SK-N-SH (cell line): ENCODE data around the gene RAPGEF4. TPM values are rescaled to one million over a fixed set of nuclear protein-coding genes. Genes with fewer than 3 reads are reported as not detected.

Source experiments
- CTCF ChIA-PET: fragments of 300-600, 350-600 bp; formaldehyde crosslinking; extraction: SDS; loops from one replicate; lab custom pipeline; 2021; lab: Yijun Ruan, JAX
- POLR2A ChIA-PET: fragments of 350-600 bp; sonication (Branson Sonifier 250); formaldehyde crosslinking; extraction: SDS; loops from one replicate; lab custom pipeline; 2020; ENCODE audit warnings: antibody characterized with exemption, inconsistent platforms; lab: Yijun Ruan, JAX
- DNase-seq: peaks from one replicate; pipeline ENCODE4 v3.0.0; 2012
- H2AFZ ChIP-seq: fragments of 200-600 bp; sonication (generic); 2 replicates; pipeline ENCODE4 v1.8.1; 2016; ENCODE audit warnings: antibody characterized with exemption, mild to moderate bottlenecking, low read depth
- H3F3A ChIP-seq: fragments of 200-600 bp; sonication (generic); replicated peaks from 2 replicates; pipeline ENCODE3; 2016; ENCODE audit warnings: antibody characterized with exemption, mild to moderate bottlenecking; ENCODE audit not compliant: insufficient read depth
- H3K27ac ChIP-seq, 2 experiments: fragments of 200-500 bp in 1 of 2; fragments of 200-600 bp in 1 of 2; sonication (Bioruptor generic) in 1 of 2; sonication (generic), shearing (Covaris generic) in 1 of 2; 2 replicates each; pipeline versions ENCODE4 v1.5.1 to v1.6.1; 2014 to 2016; ENCODE audit warnings: low read depth in 2 of 2, inconsistent platforms in 1 of 2, low read length in 1 of 2, mild to moderate bottlenecking in 1 of 2, mixed read lengths in 1 of 2
- H3K27me3 ChIP-seq: fragments of 200-600 bp; sonication (generic), shearing (Covaris generic); 2 replicates; pipeline ENCODE4 v1.6.1; 2016; ENCODE audit warnings: mixed run types; ENCODE audit not compliant: insufficient read depth
- H3K36me3 ChIP-seq, 2 experiments: fragments of 200-500 bp in 1 of 2; fragments of 200-600 bp in 1 of 2; sonication (Bioruptor generic) in 1 of 2; sonication (generic) in 1 of 2; replicated peaks in 1 of 2; 2 replicates each; pipeline versions ENCODE3 to v1.5.1; 2014 to 2016; ENCODE audit warnings: low read length in 1 of 2, mild to moderate bottlenecking in 1 of 2; ENCODE audit not compliant: insufficient read depth in 2 of 2, control insufficient read depth in 1 of 2
- H3K4me1 ChIP-seq, 2 experiments: fragments of 200-500 bp in 1 of 2; fragments of 200-600 bp in 1 of 2; sonication (Bioruptor generic) in 1 of 2; sonication (generic), shearing (Covaris generic) in 1 of 2; 2 replicates each; pipeline versions ENCODE4 v1.5.1 to v1.6.1; 2014 to 2016; ENCODE audit warnings: low read depth in 1 of 2, low read length in 1 of 2, mixed run types in 1 of 2; ENCODE audit not compliant: insufficient read depth in 2 of 2, control insufficient read depth in 1 of 2
- H3K4me2 ChIP-seq: fragments of 200-600 bp; sonication (generic), shearing (Covaris generic); 2 replicates; pipeline ENCODE4 v1.6.1; 2017; ENCODE audit warnings: mixed run types
- H3K4me3 ChIP-seq, 2 experiments: fragments of 200-500 bp in 1 of 2; fragments of 200-600 bp in 1 of 2; sonication (Bioruptor generic) in 1 of 2; sonication (generic), shearing (Covaris generic) in 1 of 2; 2 replicates each; pipeline versions ENCODE4 v1.5.1 to v1.8.1; 2014 to 2016; ENCODE audit warnings: low read depth in 2 of 2, inconsistent platforms in 1 of 2, low read length in 1 of 2, mild to moderate bottlenecking in 1 of 2, mixed read lengths in 1 of 2, moderate library complexity in 1 of 2
- H3K79me2 ChIP-seq: fragments of 200-600 bp; sonication (generic); 2 replicates; pipeline ENCODE4 v1.8.1; 2017; ENCODE audit warnings: mild to moderate bottlenecking; ENCODE audit not compliant: insufficient read depth
- H3K9ac ChIP-seq: fragments of 200-600 bp; sonication (generic); 2 replicates; pipeline ENCODE4 v1.6.1; 2017; ENCODE audit warnings: mixed run types
- H3K9me2 ChIP-seq: fragments of 200-600 bp; sonication (generic); 2 replicates; pipeline ENCODE4 v1.6.1; 2017; ENCODE audit warnings: mixed run types
- H3K9me3 ChIP-seq: fragments of 200-600 bp; sonication (generic); 2 replicates; pipeline ENCODE4 v1.6.1; 2017; ENCODE audit warnings: mixed run types, mild to moderate bottlenecking, moderate library complexity
- H4K20me1 ChIP-seq: fragments of 200-600 bp; sonication (generic); 2 replicates; pipeline ENCODE4 v1.6.1; 2017; ENCODE audit warnings: mild to moderate bottlenecking, mixed run types; ENCODE audit not compliant: insufficient read depth
- CHD2 ChIP-seq: fragments of 150-350 bp; IDR thresholded peaks from 2 replicates; pipeline ENCODE4 v1.6.1; 2018; ENCODE audit warnings: low read length; ENCODE audit not compliant: partially characterized antibody
- CTCF ChIP-seq: fragments of 200-600 bp; sonication (generic); IDR thresholded peaks from 2 replicates; pipeline ENCODE4 v1.6.1; 2017; ENCODE audit warnings: antibody characterized with exemption, mild to moderate bottlenecking, moderate library complexity
- ELF1 ChIP-seq: IDR thresholded peaks from 2 replicates; pipeline ENCODE4 v1.4.0; 2012
- FOXM1 ChIP-seq: IDR thresholded peaks from 2 replicates; pipeline ENCODE4 v1.4.0; 2012; ENCODE audit warnings: low read depth, mild to moderate bottlenecking
- GABPA ChIP-seq: IDR thresholded peaks from 2 replicates; pipeline ENCODE4 v1.4.0; 2012; ENCODE audit warnings: low read depth, mild to moderate bottlenecking
- MEF2A ChIP-seq: IDR thresholded peaks from 2 replicates; pipeline ENCODE4 v1.4.0; 2012; ENCODE audit warnings: low read depth, borderline replicate concordance
- MXI1 ChIP-seq: IDR thresholded peaks from 2 replicates; pipeline ENCODE4 v1.6.1; 2012; ENCODE audit warnings: mild to moderate bottlenecking, low read depth, low read length, improper control_type of control experiment
- NFIC ChIP-seq: IDR thresholded peaks from 2 replicates; pipeline ENCODE4 v1.4.0; 2012; ENCODE audit warnings: borderline replicate concordance
- NRF1 ChIP-seq: IDR thresholded peaks from 2 replicates; pipeline ENCODE4 v1.6.1; 2012; ENCODE audit warnings: low read depth, mild to moderate bottlenecking, low read length
- PBX3 ChIP-seq: IDR thresholded peaks from 2 replicates; pipeline ENCODE4; 2012
- POLR2AphosphoS5 ChIP-seq: IDR thresholded peaks from 2 replicates; pipeline ENCODE4 v1.6.1; 2012; ENCODE audit warnings: low read depth, low read length
- RAD21 ChIP-seq: IDR thresholded peaks from 2 replicates; pipeline ENCODE4 v1.6.1; 2012; ENCODE audit warnings: mild to moderate bottlenecking, low read length
- RCOR1 ChIP-seq: fragments of 150-350 bp; IDR thresholded peaks from 2 replicates; pipeline ENCODE4 v1.6.1; 2017; ENCODE audit warnings: antibody characterized with exemption, low read length
- RFX5 ChIP-seq: IDR thresholded peaks from 2 replicates; pipeline ENCODE4 v1.6.1; 2012; ENCODE audit warnings: mild to moderate bottlenecking, improper control_type of control experiment, low read length
- TCF12 ChIP-seq: IDR thresholded peaks from 2 replicates; pipeline ENCODE4 v1.4.0; 2012
- WGBS: methylation state at CpG from one replicate; pipeline ENCODE4 v1.1.6; 2017; ENCODE audit warnings: low lambda C conversion rate; 5-methylcytosine and 5-hydroxymethylcytosine counted together
- polyA plus RNA-seq, 3 experiments: library from polyadenylated mRNA; depleted of rRNA; stranded (reverse); fragments of >200 nt; gene quantifications; 2 replicates each; pipeline ENCODE4 v1.2.3, GENCODE V29; 2012
- TF ChIP-seq, protein P1 (sequence below): IDR thresholded peaks from 2 replicates; pipeline ENCODE4 v1.6.1; 2012; ENCODE audit warnings: mild to moderate bottlenecking, low read depth, low read length, moderate library complexity
- TF ChIP-seq, protein P2 (sequence below): IDR thresholded peaks from 2 replicates; pipeline ENCODE4 v1.4.0; 2012; ENCODE audit warnings: low read depth, borderline replicate concordance

Gene RAPGEF4
- polyA plus RNA-seq, 1 of the 3 experiments (the other 2 are of a cell fraction): 0.30 TPM

DNA sequence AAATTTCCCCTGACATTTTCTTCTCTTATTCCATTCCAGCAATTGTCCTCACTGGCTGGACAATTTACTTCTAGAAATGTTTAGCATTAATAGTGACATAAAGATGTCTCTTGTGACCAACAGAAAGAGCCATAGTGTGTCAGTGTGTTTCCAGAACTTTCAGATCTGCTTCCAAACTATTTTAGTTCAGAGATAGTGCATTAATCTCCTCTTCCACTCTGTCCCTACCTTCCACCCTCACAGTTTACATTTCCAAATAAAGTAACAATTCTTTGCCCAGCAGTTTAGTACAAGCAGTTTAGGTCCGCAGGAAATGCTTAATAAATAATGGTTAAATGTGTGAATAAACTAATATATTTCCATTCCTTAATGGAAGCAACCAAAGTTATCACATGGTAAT is 24.5 kb upstream of the RAPGEF4 start:
- H3K9me3 ChIP-seq: no peaks in the 10 kb centered on the region
- no peaks in the 10 kb centered on the region for H3K36me3 ChIP-seq
- peaks cover 0 to 4% of the 10 kb centered on the region in 2 experiments; a peak in 2 of 4 replicates for H3K4me1 ChIP-seq
- H3K79me2 ChIP-seq: no peaks in the 10 kb centered on the region
- H3F3A ChIP-seq: peaks cover 13% of the 10 kb centered on the region
- peak overlapping the region in 1 of 2 experiments; percentile 55; a peak in 1 of 4 replicates for H3K27ac ChIP-seq
- CTCF ChIA-PET: interaction anchor here (0.6 to 3.6 kb wide), 41 partner anchors 9 to 604 kb away, joined by 3 to 50 read pairs (median 5); partner anchors contain the start of gene RAPGEF4
- no peaks in the 10 kb centered on the region for H3K9me2 ChIP-seq
- no peak overlapping the region for H3K4me3 ChIP-seq
- no peaks in the 10 kb centered on the region for H3K27me3 ChIP-seq
- H4K20me1 ChIP-seq: no peaks in the 10 kb centered on the region
- H3K9ac ChIP-seq: no peak overlapping the region
- WGBS: 18% methylated on average over 1 of the region's 1 CpG
- peak overlapping the region; percentile 24; the same call in 1 of the 2 replicates for H3K4me2 ChIP-seq
- DNase-seq: no peak
- TF ChIP-seq FOXM1 (no peak), MEF2A (no peak), RFX5 (no peak), CTCF (no peak)
- POLR2A ChIA-PET: no interaction called here
- no peak overlapping the region; the same call in 1 of the 2 replicates for H2AFZ ChIP-seq

DNA sequence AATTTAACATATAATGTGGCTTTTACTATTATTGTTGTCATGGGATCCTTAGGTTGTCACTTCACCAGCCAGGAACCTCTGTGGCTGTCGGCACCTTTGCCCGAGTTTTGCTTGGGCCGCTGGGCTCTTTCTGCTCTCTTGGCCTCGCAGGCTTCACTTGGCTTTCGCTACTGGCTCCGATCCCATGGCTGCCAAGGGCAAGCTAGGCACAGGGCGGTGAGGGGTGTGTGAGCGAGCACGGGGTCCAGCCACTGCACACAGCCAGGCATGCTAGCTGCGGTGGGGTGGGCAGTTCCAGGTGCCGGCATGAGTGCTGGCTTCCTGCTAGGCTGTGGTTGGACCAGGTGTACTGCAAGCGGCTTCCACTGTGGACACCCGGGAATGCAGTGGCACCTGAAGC is 23.4 kb upstream of the RAPGEF4 start:
- Histone ChIP-seq H3K9ac (no peak overlapping the region), H3K36me3 (no peaks in the 10 kb centered on the region), H3K4me2 (no peak overlapping the region), H3K9me3 (no peaks in the 10 kb centered on the region), H2AFZ (no peak overlapping the region), H3K9me2 (no peaks in the 10 kb centered on the region), H3K27ac (no peak overlapping the region), H3F3A (peaks cover 13% of the 10 kb centered on the region), H3K4me3 (no peak overlapping the region), H4K20me1 (no peaks in the 10 kb centered on the region), H3K79me2 (no peaks in the 10 kb centered on the region), H3K4me1 (peaks cover 0 to 4% of the 10 kb centered on the region in 2 experiments; a peak in 2 of 4 replicates), H3K27me3 (no peaks in the 10 kb centered on the region)
- TF ChIP-seq NRF1 (no peak), PBX3 (no peak), POLR2AphosphoS5 (no peak), NFIC (no peak), FOXM1 (no peak), CHD2 (no peak), RCOR1 (no peak), GABPA (no peak), TCF12 (no peak), ELF1 (no peak), MXI1 (no peak), CTCF (no peak), RAD21 (no peak)
- TF ChIP-seq, protein P1, sequence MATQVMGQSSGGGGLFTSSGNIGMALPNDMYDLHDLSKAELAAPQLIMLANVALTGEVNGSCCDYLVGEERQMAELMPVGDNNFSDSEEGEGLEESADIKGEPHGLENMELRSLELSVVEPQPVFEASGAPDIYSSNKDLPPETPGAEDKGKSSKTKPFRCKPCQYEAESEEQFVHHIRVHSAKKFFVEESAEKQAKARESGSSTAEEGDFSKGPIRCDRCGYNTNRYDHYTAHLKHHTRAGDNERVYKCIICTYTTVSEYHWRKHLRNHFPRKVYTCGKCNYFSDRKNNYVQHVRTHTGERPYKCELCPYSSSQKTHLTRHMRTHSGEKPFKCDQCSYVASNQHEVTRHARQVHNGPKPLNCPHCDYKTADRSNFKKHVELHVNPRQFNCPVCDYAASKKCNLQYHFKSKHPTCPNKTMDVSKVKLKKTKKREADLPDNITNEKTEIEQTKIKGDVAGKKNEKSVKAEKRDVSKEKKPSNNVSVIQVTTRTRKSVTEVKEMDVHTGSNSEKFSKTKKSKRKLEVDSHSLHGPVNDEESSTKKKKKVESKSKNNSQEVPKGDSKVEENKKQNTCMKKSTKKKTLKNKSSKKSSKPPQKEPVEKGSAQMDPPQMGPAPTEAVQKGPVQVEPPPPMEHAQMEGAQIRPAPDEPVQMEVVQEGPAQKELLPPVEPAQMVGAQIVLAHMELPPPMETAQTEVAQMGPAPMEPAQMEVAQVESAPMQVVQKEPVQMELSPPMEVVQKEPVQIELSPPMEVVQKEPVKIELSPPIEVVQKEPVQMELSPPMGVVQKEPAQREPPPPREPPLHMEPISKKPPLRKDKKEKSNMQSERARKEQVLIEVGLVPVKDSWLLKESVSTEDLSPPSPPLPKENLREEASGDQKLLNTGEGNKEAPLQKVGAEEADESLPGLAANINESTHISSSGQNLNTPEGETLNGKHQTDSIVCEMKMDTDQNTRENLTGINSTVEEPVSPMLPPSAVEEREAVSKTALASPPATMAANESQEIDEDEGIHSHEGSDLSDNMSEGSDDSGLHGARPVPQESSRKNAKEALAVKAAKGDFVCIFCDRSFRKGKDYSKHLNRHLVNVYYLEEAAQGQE: no peak
- TF ChIP-seq, protein P2, sequence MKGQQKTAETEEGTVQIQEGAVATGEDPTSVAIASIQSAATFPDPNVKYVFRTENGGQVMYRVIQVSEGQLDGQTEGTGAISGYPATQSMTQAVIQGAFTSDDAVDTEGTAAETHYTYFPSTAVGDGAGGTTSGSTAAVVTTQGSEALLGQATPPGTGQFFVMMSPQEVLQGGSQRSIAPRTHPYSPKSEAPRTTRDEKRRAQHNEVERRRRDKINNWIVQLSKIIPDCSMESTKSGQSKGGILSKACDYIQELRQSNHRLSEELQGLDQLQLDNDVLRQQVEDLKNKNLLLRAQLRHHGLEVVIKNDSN: no peak
- WGBS: 79% methylated on average over 6 of the region's 13 CpGs
- ChIA-PET CTCF (interaction anchor here (0.6 to 3.6 kb wide), 8 partner anchors 7 to 251 kb away, joined by 3 to 50 read pairs (median 4); no protein-coding TSS in a partner anchor), POLR2A (no interaction called here)
- no peak for DNase-seq
